ENCODE measurements around the gene KIAA1328.

- TF ChIP-seq CTCF (IDR thresholded peaks at IDR 0.05) = no peak
- TF ChIP-seq POLR2AphosphoS5 (IDR thresholded peaks at IDR 0.05; ENCODE audit: low read depth, low read length) = no peak
- no peak for TF ChIP-seq REST (IDR thresholded peaks at IDR 0.05; ENCODE audit: insufficient read depth in 1 of 2, low read depth in 2 of 2, low read length in 1 of 2)
- TF ChIP-seq TCF7L2 (IDR thresholded peaks at IDR 0.05; ENCODE audit: low read depth, low read length) = no peak
Measured at GRCh38 chr18:37265382-37265781, 436.5 kb downstream of the KIAA1328 start.
